A549 treated with DMSO at 1 μM for 4 hours (cell line): ENCODE results near the gene RXFP3. TPM values are rescaled to one million over a fixed set of nuclear protein-coding genes. Genes with fewer than 3 reads are reported as not detected.

ENCODE experiments used
- total RNA-seq: library from RNA; stranded (reverse); fragments of 200-300 nt; extraction: Qiagen RNA extraction; gene quantifications from 5 replicates; pipeline ENCODE4 v1.2.3, GENCODE V29; 2022; ENCODE audit warnings: low read depth

Gene RXFP3
- not detected in 5 replicates for total RNA-seq

GRCh38 chr5:33936381-33937016 lies at the start of gene RXFP3:
TSS of gene RXFP3 (plus strand) at chr5:33936386. CDS start at chr5:33936741, 355 bp downstream.

GRCh38 chr5:33891788-33892619 lies 44.2 kb upstream of the RXFP3 start, which contains the start of gene ADAMTS12:
TSS of gene ADAMTS12 (minus strand) at chr5:33891990. CDS start at chr5:33891856, 134 bp downstream.

DNA sequence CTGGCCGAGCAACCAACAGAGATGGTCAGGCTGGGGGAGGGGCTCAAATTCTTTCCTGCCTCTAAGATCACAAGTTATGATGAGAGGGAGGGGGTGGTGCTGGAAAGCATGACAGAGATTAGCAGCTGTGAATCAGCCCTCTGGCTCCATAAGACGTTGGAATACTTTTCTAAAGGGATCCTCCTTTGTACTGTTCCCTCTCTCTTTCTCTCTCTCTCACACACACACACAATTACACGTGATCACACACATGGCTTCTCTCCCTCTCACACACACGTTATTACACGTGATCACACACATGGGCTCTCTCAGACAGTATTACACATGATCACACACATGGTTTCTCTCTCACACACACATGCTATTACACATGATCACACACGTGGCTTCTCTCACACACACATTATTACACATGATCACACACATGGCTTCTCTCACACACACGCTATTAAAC lies 48.5 kb downstream of the RXFP3 start, which contains the start of gene SLC45A2:
TSS of gene SLC45A2 (minus strand) at position 23 of the 454 bp plus-strand sequence. CDS start 110 bp downstream, outside the sequence.

Other genes with a start within 250 kb of the RXFP3 start
- 8.0 to 9.5 TPM (median 9.0 TPM) in 5 replicates for gene ADAMTS12, start 44.4 kb upstream of the RXFP3 start, total RNA-seq
- not detected in 5 replicates for gene SLC45A2, start 48.3 kb downstream of the RXFP3 start, total RNA-seq
- gene AMACR, start 71.7 kb downstream of the RXFP3 start, total RNA-seq, result 12.6 to 17.7 TPM (median 15.3 TPM) in 5 replicates
- 0.13 to 0.23 TPM (median 0.20 TPM) in 4 of 5 replicates, not detected in the other for gene C1QTNF3, start 106.8 kb downstream of the RXFP3 start, total RNA-seq